ENCODE results near the gene IGFALS.

Gene IGFALS

GRCh38 chr16:1741553-1742165 is 51.8 kb downstream of the IGFALS start:
- DNase-seq: no peak

- DNase-seq: no peak
Observed at GRCh38 chr16:1740781-1741490, 52.6 kb downstream of the IGFALS start.

All from CD4-positive, alpha-beta T cell treated with Interleukin-21 for 1 hour (primary cell).